Myometrial cell (primary cell): ENCODE results near the gene RAD21L1. TPM values are rescaled to one million over a fixed set of nuclear protein-coding genes. Genes with fewer than 3 reads are reported as not detected.

Experiments used
- total RNA-seq: library from RNA; depleted of rRNA; stranded (reverse); fragments of >200 nt; gene quantifications from 2 replicates; pipeline ENCODE4 v1.2.3, GENCODE V29; 2015

Gene RAD21L1
- total RNA-seq, result 0.18 and 0.29 TPM in 2 replicates

DNA sequence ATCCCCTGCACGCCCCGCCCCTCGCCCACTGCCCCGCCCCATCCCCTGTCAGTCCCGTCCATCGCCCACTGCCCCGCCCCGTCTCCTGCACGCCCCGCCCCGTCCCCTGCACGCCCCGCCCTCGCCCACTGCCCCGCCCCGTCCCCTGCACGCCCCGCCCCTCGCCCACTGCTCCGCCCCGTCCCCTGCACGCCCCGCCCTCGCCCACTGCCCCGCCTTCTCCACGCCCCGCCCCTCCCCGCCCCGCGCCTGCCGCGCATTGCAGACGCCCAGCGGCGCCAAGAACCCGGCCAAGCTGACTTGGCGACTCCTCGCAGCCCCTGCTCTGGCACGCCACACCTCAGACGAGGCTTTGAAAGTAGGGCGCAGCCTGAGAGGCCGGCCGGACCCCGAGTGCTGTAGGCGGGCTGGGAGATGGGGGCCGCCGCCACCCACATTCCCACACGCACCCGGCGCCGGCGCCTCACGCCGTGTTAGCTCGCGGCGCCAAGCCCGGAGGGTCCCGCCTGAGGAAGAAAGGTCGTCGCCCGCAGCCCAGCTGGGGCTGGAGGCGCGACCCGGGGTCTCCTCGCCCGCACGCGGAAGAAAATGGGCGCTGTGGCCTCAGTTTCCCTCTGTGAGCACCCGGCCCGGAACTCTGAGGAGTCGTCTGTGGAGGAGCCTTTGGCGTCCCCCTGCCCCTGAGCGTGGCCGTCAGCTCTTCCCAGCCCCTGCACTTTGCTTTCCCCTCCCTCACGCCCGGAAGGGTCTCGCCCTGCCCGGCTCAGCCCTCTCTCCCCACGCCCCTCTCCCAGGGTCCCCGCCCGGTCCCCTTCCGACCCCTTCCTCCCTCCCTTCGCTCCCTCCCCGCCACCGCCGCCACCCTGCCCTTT is at the start of gene RAD21L1:
TSS of gene RAD21L1 (plus strand) at position 262 of the 872 bp plus-strand sequence. CDS start 2,410 bp downstream, outside the sequence.

GRCh38 chr20:1184638-1185315 is 41.1 kb upstream of the RAD21L1 start, which contains the start of gene TMEM74B:
Gene TMEM74B (minus strand): TSS chr20:1184981. CDS start chr20:1183801, 1,180 bp downstream.

DNA sequence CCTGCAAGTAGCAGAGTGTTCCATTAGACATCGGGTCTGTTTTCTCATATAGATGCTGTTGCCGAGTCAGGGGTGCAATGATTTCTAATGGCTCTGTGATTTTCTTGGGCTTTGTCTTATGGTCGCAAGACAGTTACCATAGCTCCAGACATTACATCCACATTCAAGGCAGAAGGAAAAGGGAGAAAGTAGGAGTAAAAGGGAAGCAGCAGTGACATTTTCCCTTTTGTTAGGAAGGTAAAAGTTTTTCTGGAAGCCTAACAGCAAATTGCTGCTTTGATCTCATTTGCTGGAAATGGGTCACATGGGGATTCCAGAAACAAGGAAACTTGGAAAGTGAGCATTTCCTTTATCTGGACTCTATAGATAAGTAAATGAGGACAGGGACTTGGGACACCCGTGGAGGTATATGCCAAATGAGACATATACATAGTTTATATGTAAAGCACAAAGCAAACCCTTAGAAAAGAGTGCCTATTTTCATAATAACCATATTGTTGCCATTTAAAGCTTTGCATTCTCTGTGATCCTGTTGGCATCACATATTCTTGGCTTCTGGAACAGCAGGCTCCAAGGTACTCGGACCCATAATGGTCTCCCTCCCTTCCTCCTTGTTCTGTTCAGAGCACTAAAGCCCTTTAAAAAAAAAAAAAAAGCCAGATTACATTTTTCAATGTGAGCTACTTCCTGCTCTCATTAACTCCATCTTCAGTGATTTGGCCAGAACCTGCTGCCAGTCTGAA is 22.9 kb upstream of the RAD21L1 start, which contains the start of gene C20orf202:
TSS of gene C20orf202 (plus strand) at position 693 of the 743 bp plus-strand sequence. CDS start 132 bp downstream, outside the sequence.

DNA sequence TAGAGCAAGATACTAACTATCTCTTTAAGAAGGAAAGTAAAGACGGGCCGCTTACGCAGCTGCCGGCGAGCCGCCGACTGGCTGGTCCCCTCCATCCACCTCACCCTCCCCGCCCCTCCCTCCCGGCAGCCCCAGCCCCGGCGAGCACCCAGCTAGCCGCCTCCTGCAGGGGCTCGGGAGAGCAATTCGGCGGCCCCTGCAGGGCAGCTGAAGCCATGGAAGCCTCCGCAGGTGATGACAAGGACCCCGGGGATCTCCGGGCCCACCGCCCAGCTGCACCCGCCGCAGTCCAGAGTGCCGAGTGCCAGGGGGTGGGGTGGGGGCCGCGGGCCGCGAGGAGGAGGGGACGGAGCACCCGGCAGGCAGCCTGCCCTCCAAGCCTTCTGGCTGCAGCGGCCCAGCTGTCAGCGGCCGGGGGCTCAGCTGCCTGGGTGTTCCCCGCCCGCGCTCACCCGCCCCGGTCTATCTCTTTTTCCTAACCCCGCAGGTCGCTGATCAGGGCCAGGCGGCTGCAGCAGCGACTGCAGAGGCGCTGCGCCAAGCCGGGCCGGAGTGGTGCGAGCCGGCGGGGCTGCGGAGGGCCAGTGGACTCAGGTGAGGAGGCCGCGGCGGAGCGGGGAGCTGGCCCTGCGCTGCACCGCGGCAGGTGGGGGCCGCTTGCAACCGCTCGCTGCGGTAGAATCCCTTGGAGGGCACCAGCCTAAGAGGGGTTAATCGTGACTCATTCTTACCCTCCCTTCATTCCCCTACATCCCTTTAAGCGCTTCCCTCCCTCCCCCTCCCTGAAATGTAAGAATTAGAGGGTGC is 40.5 kb downstream of the RAD21L1 start, which contains the start of gene SNPH:
TSS of gene SNPH (plus strand) at position 128 of the 807 bp plus-strand sequence. CDS start 29,946 bp downstream, outside the sequence.

Other genes starting within 250 kb of the RAD21L1 start
- not detected in 2 replicates for gene RSPO4, start 223.7 kb upstream of the RAD21L1 start, total RNA-seq
- gene PSMF1, start 107.4 kb upstream of the RAD21L1 start, total RNA-seq, result 125 and 207 TPM in 2 replicates
- gene TMEM74B, start 41.1 kb upstream of the RAD21L1 start, total RNA-seq, result not detected in 2 replicates
- gene C20orf202, start 22.6 kb upstream of the RAD21L1 start, total RNA-seq, result not detected in 2 replicates
- gene SNPH, start 40.2 kb downstream of the RAD21L1 start, total RNA-seq, result 19.3 and 20.0 TPM in 2 replicates
- gene SDCBP2, start 103.1 kb downstream of the RAD21L1 start, total RNA-seq, result 2.3 and 3.9 TPM in 2 replicates
- gene FKBP1A, start 167.0 kb downstream of the RAD21L1 start, total RNA-seq, result 185 and 204 TPM in 2 replicates
- gene NSFL1C, start 240.8 kb downstream of the RAD21L1 start, total RNA-seq, result 42.0 and 67.7 TPM in 2 replicates